Adrenal gland (tissue), 5 donors: ENCODE results near the gene MYO9A.

Source experiments
- POLR2A ChIP-seq, 2 donors: fragments of 450-650 bp; IDR thresholded peaks; one replicate each; pipeline ENCODE4 v1.6.1; 2017; ENCODE audit warnings: antibody characterized with exemption in 2 of 2, mild to moderate bottlenecking in 2 of 2, moderate library complexity in 1 of 2
- TF ChIP-seq, protein P1 (sequence below), 6 experiments: fragments of 450-650 bp in 4 of 6; fragments of 200-600 bp in 2 of 6; sonication (generic) in 1 of 6; IDR thresholded peaks; 1 replicate in 5 of 6; 2 replicates in 1 of 6; pipeline versions ENCODE4 v1.5.1 to v1.8.0; 2016 to 2021; ENCODE audit warnings: antibody characterized with exemption in 6 of 6, mild to moderate bottlenecking in 2 of 6, moderate library complexity in 1 of 6
- donor health status: DM: no; HTN: no; CAD: no.

- TF ChIP-seq, protein P1, sequence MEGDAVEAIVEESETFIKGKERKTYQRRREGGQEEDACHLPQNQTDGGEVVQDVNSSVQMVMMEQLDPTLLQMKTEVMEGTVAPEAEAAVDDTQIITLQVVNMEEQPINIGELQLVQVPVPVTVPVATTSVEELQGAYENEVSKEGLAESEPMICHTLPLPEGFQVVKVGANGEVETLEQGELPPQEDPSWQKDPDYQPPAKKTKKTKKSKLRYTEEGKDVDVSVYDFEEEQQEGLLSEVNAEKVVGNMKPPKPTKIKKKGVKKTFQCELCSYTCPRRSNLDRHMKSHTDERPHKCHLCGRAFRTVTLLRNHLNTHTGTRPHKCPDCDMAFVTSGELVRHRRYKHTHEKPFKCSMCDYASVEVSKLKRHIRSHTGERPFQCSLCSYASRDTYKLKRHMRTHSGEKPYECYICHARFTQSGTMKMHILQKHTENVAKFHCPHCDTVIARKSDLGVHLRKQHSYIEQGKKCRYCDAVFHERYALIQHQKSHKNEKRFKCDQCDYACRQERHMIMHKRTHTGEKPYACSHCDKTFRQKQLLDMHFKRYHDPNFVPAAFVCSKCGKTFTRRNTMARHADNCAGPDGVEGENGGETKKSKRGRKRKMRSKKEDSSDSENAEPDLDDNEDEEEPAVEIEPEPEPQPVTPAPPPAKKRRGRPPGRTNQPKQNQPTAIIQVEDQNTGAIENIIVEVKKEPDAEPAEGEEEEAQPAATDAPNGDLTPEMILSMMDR (IDR thresholded peaks at IDR 0.05), result no peak
- no peak for TF ChIP-seq POLR2A (IDR thresholded peaks at IDR 0.05)
These were observed 57.2 kb downstream of the MYO9A start for GRCh38 chr15:72060687-72061250.
